CD4-positive, CD25-positive, alpha-beta regulatory T cell (primary cell): ENCODE measurements around the gene PTPN13. TPM values are rescaled to one million over a fixed set of nuclear protein-coding genes. Genes with fewer than 3 reads are reported as not detected.
"Not testable (repeated sequence)": the region's sequence is repeated elsewhere in the genome, so short reads cannot be mapped to it uniquely, and the experiment has no call there.

ENCODE experiments used
- ATAC-seq, 2 donors: fragments of 150-1000 bp; cut with Tn5 transposase; one replicate each; pipeline ENCODE4 v1.10.0; 2021; ENCODE audit warnings: low read depth in 2 of 2, moderate number of reproducible peaks in 2 of 2, moderate library complexity in 1 of 2
- DNase-seq, 3 donors: peaks; one replicate each; pipeline versions ENCODE4 v3.0.0 to v3.0.0-alpha.2; 2012 to 2022; ENCODE audit warnings: mixed read lengths in 1 of 3
- H3K27ac ChIP-seq: one replicate; pipeline ENCODE4 v1.7.0; 2013; ENCODE audit warnings: mild to moderate bottlenecking, low read length; ENCODE audit not compliant: insufficient read depth, poor library complexity, severe bottlenecking
- H3K27me3 ChIP-seq: one replicate; pipeline ENCODE4 v1.7.0; 2013; ENCODE audit warnings: low read length; ENCODE audit not compliant: control insufficient read depth, insufficient read depth
- H3K36me3 ChIP-seq: one replicate; pipeline ENCODE4 v1.7.0; 2013; ENCODE audit warnings: mild to moderate bottlenecking, low read length, moderate library complexity; ENCODE audit not compliant: control insufficient read depth, insufficient read depth
- H3K4me1 ChIP-seq: 2 replicates; pipeline ENCODE4 v1.7.0; 2013; ENCODE audit warnings: mild to moderate bottlenecking, low read length; ENCODE audit not compliant: insufficient read depth, control insufficient read depth, poor library complexity, severe bottlenecking
- H3K4me3 ChIP-seq: one replicate; pipeline ENCODE4 v1.7.0; 2013; ENCODE audit warnings: low read depth, mild to moderate bottlenecking, low read length, moderate library complexity
- H3K9me3 ChIP-seq, 2 experiments: 1 replicate in 1 of 2; 2 replicates in 1 of 2; pipeline ENCODE4 v1.7.0; 2013; ENCODE audit warnings: low read length in 2 of 2, mild to moderate bottlenecking in 1 of 2, moderate library complexity in 1 of 2; ENCODE audit not compliant: control insufficient read depth in 2 of 2
- H3K27ac Mint-ChIP-seq, 3 donors: one replicate each; pipeline ENCODE4 v1.8.0; 2020 to 2022; ENCODE audit warnings: mild to moderate bottlenecking in 3 of 3, mixed read lengths in 3 of 3, moderate library complexity in 2 of 3
- H3K27me3 Mint-ChIP-seq: one replicate; pipeline ENCODE4 v1.8.0; 2022; ENCODE audit warnings: mild to moderate bottlenecking, mixed read lengths
- H3K36me3 Mint-ChIP-seq: one replicate; pipeline ENCODE4 v1.8.0; 2020; ENCODE audit warnings: mixed read lengths
- H3K4me1 Mint-ChIP-seq, 4 donors: one replicate each; pipeline ENCODE4 v1.8.0; 2020 to 2022; ENCODE audit warnings: mixed read lengths in 4 of 4, mild to moderate bottlenecking in 1 of 4
- H3K4me3 Mint-ChIP-seq, 4 donors: one replicate each; pipeline ENCODE4 v1.8.0; 2020 to 2022; ENCODE audit warnings: mild to moderate bottlenecking in 4 of 4, mixed read lengths in 4 of 4, moderate library complexity in 3 of 4
- H3K9me3 Mint-ChIP-seq, 7 donors: one replicate each; pipeline ENCODE4 v1.8.0; 2020 to 2022; ENCODE audit warnings: mixed read lengths in 7 of 7, mild to moderate bottlenecking in 3 of 7, moderate library complexity in 2 of 7
- polyA plus RNA-seq, 4 donors: library from polyadenylated mRNA; unstranded; fragments of 300-500 nt; fragmentation: Illumina TruSeq; gene quantifications; one replicate each; pipeline ENCODE4 v1.2.3, GENCODE V29; 2021
- total RNA-seq: library from RNA; stranded (reverse); gene quantifications from one replicate; pipeline ENCODE4 v1.2.3, GENCODE V29; 2022

PTPN13 gene
- total and polyA plus RNA-seq, 5 donors from 2014 or later = 0.15 to 4.6 (median 0.20) TPM; not detected in 1

DNA sequence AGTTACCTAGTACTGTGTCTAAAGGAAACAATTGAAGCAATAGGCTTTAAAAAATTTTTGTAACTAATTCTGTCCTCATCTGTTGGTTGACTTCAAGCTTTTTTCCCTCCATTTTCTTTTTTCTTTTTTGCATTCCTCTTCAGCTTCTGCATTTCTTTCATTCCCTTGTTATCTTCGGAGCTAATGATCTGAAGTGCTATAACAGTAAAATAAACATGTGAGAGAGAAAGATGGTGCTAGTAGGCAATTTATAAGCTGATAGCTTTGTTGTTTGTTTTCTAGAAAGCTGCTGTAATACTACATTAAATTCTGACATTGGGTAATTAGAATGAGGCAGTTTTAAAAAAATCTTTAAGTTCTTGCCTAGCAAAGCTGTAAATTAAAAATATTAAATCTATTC is 37.1 kb downstream of the PTPN13 start:
- H3K4me3 ChIP-seq = no peak overlapping the region
- no peaks in the 10 kb centered on the region for H3K36me3 ChIP-seq
- Mint-ChIP-seq H3K36me3 (no peaks in the 10 kb centered on the region), H3K9me3 (peaks cover 0 to 3% (median 1%) of the 10 kb centered on the region in 7 donors), H3K27ac (no peak overlapping the region), H3K27me3 (no peaks in the 10 kb centered on the region), H3K4me1 (no peaks in the 10 kb centered on the region), H3K4me3 (no peak overlapping the region)
- no peaks in the 10 kb centered on the region for H3K27me3 ChIP-seq
- H3K4me1 ChIP-seq = no peaks in the 10 kb centered on the region
- no peak for ATAC-seq
- no peaks in the 10 kb centered on the region for H3K9me3 ChIP-seq
- DNase-seq = no peak
- no peak overlapping the region for H3K27ac ChIP-seq

DNA sequence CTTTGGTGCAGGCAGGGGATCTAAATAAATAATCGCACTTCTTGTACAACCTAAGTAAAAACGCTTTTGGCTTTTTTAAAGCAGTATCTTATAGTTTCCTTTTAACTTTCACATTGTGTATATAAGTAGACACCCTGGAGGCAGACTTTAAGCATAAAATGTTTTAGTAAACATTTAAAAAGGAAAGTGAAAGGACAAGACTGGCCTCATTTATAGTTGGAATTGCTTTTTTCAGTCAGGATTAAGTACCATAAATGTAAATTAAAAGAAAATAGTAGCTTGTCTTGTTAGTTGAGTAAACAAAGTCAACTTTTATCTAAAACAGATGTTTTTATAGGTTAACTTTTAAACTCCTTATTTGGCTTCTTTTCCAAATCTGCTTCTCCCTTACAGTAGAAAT is 39.7 kb downstream of the PTPN13 start:
- no peaks in the 10 kb centered on the region for H3K27me3 Mint-ChIP-seq
- Histone ChIP-seq H3K27ac (no peak overlapping the region), H3K27me3 (no peaks in the 10 kb centered on the region), H3K9me3 (no peaks in the 10 kb centered on the region), H3K4me1 (no peaks in the 10 kb centered on the region), H3K36me3 (no peaks in the 10 kb centered on the region), H3K4me3 (no peak overlapping the region)
- no peak overlapping the region for H3K27ac Mint-ChIP-seq
- peaks cover 0 to 6% (median 3%) of the 10 kb centered on the region in 7 donors for H3K9me3 Mint-ChIP-seq
- DNase-seq (no peak), ATAC-seq (no peak)
- no peaks in the 10 kb centered on the region for H3K4me1 Mint-ChIP-seq
- H3K4me3 Mint-ChIP-seq = no peak overlapping the region
- no peaks in the 10 kb centered on the region for H3K36me3 Mint-ChIP-seq

DNA sequence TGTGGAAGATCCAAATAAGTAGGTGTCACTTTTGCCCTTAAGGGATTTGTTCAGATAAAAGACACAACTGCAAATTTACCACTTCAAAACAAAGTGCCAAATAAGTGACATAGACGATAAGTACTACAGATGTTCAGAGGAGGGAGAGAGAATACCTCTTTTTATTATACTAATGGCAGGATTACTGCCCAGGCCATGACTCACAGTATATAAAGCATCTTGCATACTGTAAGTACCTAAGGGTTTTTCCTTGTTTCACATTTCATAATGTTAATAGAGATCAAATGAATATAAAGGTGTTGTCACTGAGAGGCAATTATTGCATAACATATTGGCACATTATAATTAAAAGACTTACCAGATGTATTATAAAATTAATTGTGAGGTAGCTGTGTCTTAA is 46.4 kb downstream of the PTPN13 start:
- ATAC-seq = no peak
- H3K27me3 ChIP-seq = no peaks in the 10 kb centered on the region
- Mint-ChIP-seq H3K27me3 (no peaks in the 10 kb centered on the region), H3K27ac (peak overlapping the region in 1 of 3 donors; percentile 20), H3K36me3 (no peaks in the 10 kb centered on the region), H3K9me3 (peaks cover 0 to 6% (median 0%) of the 10 kb centered on the region in 7 donors), H3K4me1 (no peaks in the 10 kb centered on the region), H3K4me3 (no peak overlapping the region)
- H3K9me3 ChIP-seq = no peaks in the 10 kb centered on the region
- no peak overlapping the region for H3K4me3 ChIP-seq
- H3K27ac ChIP-seq = no peak overlapping the region
- no peaks in the 10 kb centered on the region for H3K4me1 ChIP-seq
- DNase-seq = no peak
- no peaks in the 10 kb centered on the region for H3K36me3 ChIP-seq

DNA sequence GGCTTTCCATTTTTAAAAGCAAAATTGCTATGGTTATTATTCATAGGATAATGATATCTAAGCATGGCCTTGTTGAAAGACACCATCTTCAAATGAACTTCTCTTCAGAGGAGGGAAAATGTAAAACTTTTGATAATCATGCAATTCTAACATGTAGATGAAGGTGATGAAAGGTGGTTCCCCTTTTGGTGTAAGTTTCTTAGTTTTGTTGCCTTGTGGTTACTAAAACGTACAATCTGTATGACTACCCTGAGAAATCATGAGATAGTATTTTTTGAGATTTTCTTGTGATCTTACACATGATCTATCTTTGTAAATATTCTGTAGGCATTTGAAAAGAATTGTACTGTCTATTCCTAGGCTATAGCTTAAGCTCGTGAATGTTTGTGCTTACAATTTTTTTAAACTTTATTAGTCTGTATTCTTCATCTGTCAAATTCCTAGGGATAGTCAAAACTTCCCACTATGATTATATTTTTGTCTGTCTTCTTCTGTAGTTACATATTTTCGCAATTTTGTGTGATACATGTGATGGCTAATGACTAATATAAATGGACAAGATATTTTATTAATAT is 47.5 kb downstream of the PTPN13 start:
- Mint-ChIP-seq H3K4me3 (no peak overlapping the region), H3K36me3 (no peaks in the 10 kb centered on the region), H3K9me3 (peaks cover 0 to under 1% (median 0%) of the 10 kb centered on the region in 7 donors), H3K27ac (no peak overlapping the region), H3K27me3 (no peaks in the 10 kb centered on the region), H3K4me1 (no peaks in the 10 kb centered on the region)
- Histone ChIP-seq H3K36me3 (no peaks in the 10 kb centered on the region), H3K4me3 (no peak overlapping the region), H3K27ac (no peak overlapping the region), H3K9me3 (no peaks in the 10 kb centered on the region), H3K4me1 (no peaks in the 10 kb centered on the region), H3K27me3 (no peaks in the 10 kb centered on the region)
- DNase-seq = no peak
- ATAC-seq = no peak

DNA sequence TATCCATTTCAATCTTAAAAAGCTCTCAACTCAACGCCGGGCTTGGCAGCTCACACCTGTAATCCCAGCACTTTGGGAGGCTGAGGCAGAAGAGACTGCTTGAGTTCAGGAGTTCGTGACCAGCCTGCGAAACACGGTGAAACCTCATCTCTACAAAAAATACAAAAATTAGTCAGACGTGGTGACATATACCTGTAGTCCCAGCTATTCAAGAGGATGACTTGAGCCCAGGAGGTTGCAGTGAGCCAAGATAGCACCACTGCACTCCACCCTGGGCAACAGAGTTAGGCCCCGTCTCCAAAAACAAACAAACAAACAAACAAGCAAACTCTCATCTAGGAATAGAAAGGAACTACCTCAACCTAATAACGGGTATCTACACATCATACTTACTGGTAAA is 50.8 kb downstream of the PTPN13 start:
- no peak for ATAC-seq
- H3K4me1 Mint-ChIP-seq = no peaks in the 10 kb centered on the region
- H3K27me3 ChIP-seq = no peaks in the 10 kb centered on the region
- H3K27ac ChIP-seq = no peak overlapping the region
- H3K27ac Mint-ChIP-seq = no peak overlapping the region
- no peaks in the 10 kb centered on the region for H3K9me3 ChIP-seq
- peaks cover 0 to 6% (median 0%) of the 10 kb centered on the region in 7 donors for H3K9me3 Mint-ChIP-seq
- H3K36me3 ChIP-seq = no peaks in the 10 kb centered on the region
- no peaks in the 10 kb centered on the region for H3K4me1 ChIP-seq
- H3K27me3 Mint-ChIP-seq = no peaks in the 10 kb centered on the region
- no peak overlapping the region for H3K4me3 Mint-ChIP-seq
- no peak overlapping the region for H3K4me3 ChIP-seq
- DNase-seq = no peak
- no peaks in the 10 kb centered on the region for H3K36me3 Mint-ChIP-seq

DNA sequence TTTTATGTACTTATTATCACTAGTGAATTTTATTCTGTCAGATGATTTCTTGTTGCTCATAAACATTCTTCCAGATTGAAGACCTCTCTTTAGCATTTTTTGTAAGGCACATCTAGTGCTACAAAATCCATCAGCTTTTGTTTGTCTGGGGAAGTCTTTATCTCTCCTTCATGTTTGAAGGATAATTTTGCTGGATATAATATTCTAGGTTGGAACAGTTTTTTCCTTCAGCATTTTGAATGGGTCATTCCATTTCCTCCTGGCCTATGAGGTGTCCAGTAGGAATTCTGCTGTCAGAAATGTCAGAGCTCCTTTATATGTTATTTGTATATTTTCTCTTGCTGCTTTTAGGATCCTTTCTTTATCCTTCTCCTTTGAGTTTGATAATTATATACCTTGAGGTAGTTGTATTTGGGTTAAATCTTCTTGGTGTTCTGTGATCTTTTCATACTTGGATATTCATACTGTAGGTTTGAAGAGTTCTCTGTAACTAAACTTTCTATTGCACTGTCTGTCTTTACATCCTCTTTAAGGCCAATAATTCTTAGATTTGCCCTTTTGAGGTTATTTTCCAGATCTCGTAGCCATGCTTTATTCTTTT is 58.3 kb downstream of the PTPN13 start:
- Mint-ChIP-seq H3K4me3 (no peak overlapping the region), H3K27me3 (no peaks in the 10 kb centered on the region), H3K4me1 (no peaks in the 10 kb centered on the region), H3K27ac (no peak overlapping the region), H3K9me3 (peaks cover 0 to 24% (median 7%) of the 10 kb centered on the region in 7 donors), H3K36me3 (no peaks in the 10 kb centered on the region)
- Histone ChIP-seq H3K4me3 (no peak overlapping the region), H3K4me1 (no peaks in the 10 kb centered on the region), H3K27ac (no peak overlapping the region), H3K9me3 (peaks cover 5 to 10% of the 10 kb centered on the region in 2 experiments), H3K27me3 (no peaks in the 10 kb centered on the region), H3K36me3 (no peaks in the 10 kb centered on the region)
- ATAC-seq (no peak), DNase-seq (no peak)

DNA sequence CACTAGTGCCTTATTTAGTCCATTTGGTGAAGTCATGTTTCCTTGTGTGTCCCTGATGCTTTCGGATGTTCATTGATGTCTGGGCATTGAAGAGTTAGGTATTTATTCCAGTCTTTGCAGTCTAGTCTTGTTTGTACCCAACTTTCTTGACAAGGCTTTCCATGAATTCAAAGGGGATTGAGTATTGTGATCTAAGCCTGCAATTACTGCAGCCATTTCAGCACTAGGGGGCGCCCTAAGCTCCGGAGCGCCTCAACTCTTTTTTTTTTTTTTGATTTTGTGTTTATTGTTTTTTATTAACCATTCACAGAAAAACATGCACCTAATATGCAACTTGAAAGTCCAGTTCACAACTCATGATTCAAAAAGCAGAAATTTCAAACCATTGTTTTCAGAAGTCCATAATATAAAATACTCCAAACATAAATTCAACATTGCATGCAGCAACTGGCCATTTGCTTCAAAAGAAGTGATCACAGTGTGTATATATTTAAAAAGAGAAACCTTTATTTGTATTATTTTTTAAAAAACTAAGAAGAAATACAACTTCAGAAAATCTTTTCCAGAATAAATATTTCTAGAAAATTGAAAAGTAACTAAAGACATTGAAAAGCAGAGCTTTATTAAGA is 59.2 kb downstream of the PTPN13 start:
- Mint-ChIP-seq H3K27ac (no peak overlapping the region), H3K4me1 (no peaks in the 10 kb centered on the region), H3K9me3 (peaks cover 0 to 27% (median 8%) of the 10 kb centered on the region in 7 donors), H3K4me3 (no peak overlapping the region), H3K27me3 (no peaks in the 10 kb centered on the region), H3K36me3 (no peaks in the 10 kb centered on the region)
- no peaks in the 10 kb centered on the region for H3K36me3 ChIP-seq
- H3K4me3 ChIP-seq = no peak overlapping the region
- DNase-seq (peak in 1 of 3 donors; percentile 20), ATAC-seq (no peak)
- H3K9me3 ChIP-seq = peaks cover 5 to 10% of the 10 kb centered on the region in 2 experiments
- H3K27ac ChIP-seq = no peak overlapping the region
- H3K27me3 ChIP-seq = no peaks in the 10 kb centered on the region
- no peaks in the 10 kb centered on the region for H3K4me1 ChIP-seq

DNA sequence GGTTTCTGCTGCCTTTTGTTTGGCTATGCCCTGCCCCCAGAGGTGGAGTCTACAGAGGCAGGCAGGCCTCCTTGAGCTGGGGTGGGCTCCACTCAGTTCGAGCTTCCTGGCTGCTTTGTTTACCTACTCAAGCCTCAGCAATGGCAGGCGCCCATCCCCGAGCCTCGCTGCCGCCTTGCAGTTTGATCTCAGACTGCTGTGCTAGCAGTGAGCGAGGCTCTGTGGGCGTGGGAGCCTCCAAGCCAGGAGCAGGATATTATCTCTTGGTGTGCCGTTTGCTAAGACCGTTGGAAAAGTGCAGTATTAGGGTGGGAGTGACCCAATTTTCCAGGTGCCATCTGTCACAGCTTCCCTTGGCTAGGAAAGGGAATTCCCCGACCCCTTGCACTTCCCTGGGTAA is 62.7 kb downstream of the PTPN13 start:
- H3K27me3 ChIP-seq, H3K36me3 ChIP-seq, H3K36me3 Mint-ChIP-seq, H3K4me1 ChIP-seq, H3K4me3 ChIP-seq, DNase-seq, H3K27me3 Mint-ChIP-seq, H3K4me3 Mint-ChIP-seq, H3K4me1 Mint-ChIP-seq, H3K27ac ChIP-seq, H3K27ac Mint-ChIP-seq, ATAC-seq: not testable (repeated sequence)
- H3K9me3 ChIP-seq = peaks cover 5 to 10% of the 10 kb centered on the region in 2 experiments
- H3K9me3 Mint-ChIP-seq = peaks cover 0 to 22% (median 6%) of the 10 kb centered on the region in 7 donors
